AG09319 (cell line): Measurements from ENCODE around the gene MTFP1.

Experiments
- DNase-seq: peaks from one replicate; pipeline ENCODE4 v3.0.0-alpha.2; 2010; ENCODE audit warnings: low read depth; ENCODE audit errors: extremely low read depth
- CTCF ChIP-seq: IDR thresholded peaks from 2 replicates; pipeline ENCODE4 v1.5.1; 2011; ENCODE audit warnings: low read depth, mild to moderate bottlenecking, inconsistent platforms, low read length, moderate library complexity

The MTFP1 gene

GRCh38 chr22:30425616-30426387 is at the start of gene MTFP1:
TSS of gene MTFP1 (plus strand) at chr22:30425768. CDS start at chr22:30425880, 112 bp downstream.
- DNase-seq: no peak
- no peak; the same call in 1 of the 2 replicates for TF ChIP-seq CTCF

- DNase-seq: no peak
- TF ChIP-seq CTCF: no peak
Observed at GRCh38 chr22:30380011-30380410, 45.6 kb upstream of the MTFP1 start.

- TF ChIP-seq CTCF: no peak
- DNase-seq: no peak
Observed at GRCh38 chr22:30381264-30381663, 44.3 kb upstream of the MTFP1 start.

- no peak for DNase-seq
- TF ChIP-seq CTCF: no peak
Observed at GRCh38 chr22:30382340-30382739, 43.2 kb upstream of the MTFP1 start.

GRCh38 chr22:30383061-30383460 is 42.5 kb upstream of the MTFP1 start:
- TF ChIP-seq CTCF: no peak
- no peak for DNase-seq

GRCh38 chr22:30385942-30386341 is 39.6 kb upstream of the MTFP1 start:
- no peak for DNase-seq
- no peak for TF ChIP-seq CTCF

GRCh38 chr22:30386608-30386959 is 39.0 kb upstream of the MTFP1 start:
- no peak for TF ChIP-seq CTCF

More at GRCh38 chr22:30386608-30386959, 39.0 kb upstream of the MTFP1 start:
- DNase-seq: no peak
